Left lobe of liver (tissue), 2 donors: ENCODE data around the gene CSHL1. TPM values are rescaled to one million over a fixed set of nuclear protein-coding genes. Genes with fewer than 3 reads are reported as not detected.

ENCODE experiments used
- ATAC-seq: fragments of 200-7000 bp; cut with Tn5 transposase; one replicate; pipeline ENCODE4 v1.9.1; 2020; ENCODE audit warnings: mild to moderate bottlenecking, moderate library complexity
- DNase-seq: peaks from one replicate; pipeline ENCODE4 v3.0.0-alpha.2; 2020; ENCODE audit warnings: low spot score
- total RNA-seq: library from RNA; stranded (reverse); gene quantifications from one replicate; pipeline ENCODE4 v1.2.1, GENCODE V29; 2021
- donor health status: DM: no; HTN: no; CAD: no; lungs with moderate emphysema.
- donor health status: DM: no; HTN: yes; CAD: no.

Gene CSHL1
- total RNA-seq = not detected

DNA sequence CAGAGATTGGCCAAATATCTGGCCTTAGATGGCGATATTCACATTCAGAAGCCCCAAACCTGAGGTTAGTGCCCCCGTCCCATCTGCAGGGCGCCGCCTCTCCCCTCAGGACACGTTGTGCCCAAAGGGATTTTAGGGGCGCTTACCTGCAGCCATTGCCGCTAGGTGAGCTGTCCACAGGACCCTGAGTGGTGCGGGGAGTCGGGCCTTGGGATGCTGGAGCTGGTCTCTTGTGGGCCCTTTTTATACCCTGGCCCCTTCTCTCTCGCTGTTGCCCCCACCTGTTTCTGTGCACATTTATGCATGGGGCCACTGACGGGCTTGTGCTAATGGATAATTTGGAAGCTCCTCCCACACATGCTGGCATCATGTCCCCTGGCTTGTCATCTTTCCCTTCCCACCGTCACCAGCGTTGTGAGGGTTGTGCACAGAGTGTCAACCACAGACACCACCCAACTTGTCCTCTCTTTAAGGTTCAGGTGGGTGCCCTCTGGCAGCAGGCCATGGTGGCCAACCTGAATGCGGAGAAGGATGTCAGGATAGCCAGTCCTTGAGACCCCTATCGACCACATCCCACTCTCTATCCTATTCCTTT is at the start of gene CSHL1:
Gene CSHL1 (minus strand): TSS at position 218 of the 595 bp plus-strand sequence. CDS start 62 bp downstream, at position 156.
- DNase-seq (no peak), ATAC-seq (no peak)

DNA sequence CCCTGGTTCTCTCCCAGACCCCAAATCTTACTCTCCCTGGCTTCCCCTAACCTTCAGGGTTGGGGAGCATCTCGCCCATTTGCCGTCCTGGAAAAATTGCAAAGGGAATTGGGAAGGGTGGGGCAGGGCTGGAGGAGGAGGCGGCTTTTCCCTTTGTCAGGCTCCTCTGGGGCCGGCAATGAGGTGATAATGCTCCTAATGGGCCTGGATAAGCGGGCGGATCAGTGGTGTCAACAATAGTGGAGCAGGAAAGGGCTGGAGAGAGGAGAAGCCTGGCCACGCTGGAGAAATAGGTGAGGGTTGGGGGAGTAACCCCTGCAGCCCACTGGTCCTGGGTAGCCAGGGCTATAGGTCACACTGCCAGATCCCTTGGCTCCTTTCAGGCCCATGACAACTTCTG is 49.4 kb upstream of the CSHL1 start:
- DNase-seq = no peak
- ATAC-seq = no peak

DNA sequence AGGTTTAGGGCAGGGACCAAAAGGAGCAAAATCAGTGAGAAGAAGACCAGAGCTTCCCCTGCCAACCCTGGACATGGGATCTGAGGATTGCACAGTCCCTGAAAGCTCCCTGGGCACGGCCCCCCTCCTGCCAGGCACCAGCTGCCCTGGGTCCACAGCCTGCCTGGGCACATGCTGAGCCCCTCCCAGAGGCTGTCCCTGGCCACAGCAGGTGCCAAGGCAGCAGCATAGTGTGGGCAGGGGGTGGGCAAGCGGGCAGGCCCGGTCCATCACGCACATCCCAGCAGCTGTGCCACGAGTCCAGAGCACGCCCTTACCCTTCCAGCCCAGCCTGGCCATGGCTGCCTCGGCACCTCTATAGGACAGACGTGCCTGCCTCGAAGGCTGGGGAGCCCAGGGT is 48.9 kb upstream of the CSHL1 start:
- ATAC-seq = no peak
- DNase-seq = no peak

DNA sequence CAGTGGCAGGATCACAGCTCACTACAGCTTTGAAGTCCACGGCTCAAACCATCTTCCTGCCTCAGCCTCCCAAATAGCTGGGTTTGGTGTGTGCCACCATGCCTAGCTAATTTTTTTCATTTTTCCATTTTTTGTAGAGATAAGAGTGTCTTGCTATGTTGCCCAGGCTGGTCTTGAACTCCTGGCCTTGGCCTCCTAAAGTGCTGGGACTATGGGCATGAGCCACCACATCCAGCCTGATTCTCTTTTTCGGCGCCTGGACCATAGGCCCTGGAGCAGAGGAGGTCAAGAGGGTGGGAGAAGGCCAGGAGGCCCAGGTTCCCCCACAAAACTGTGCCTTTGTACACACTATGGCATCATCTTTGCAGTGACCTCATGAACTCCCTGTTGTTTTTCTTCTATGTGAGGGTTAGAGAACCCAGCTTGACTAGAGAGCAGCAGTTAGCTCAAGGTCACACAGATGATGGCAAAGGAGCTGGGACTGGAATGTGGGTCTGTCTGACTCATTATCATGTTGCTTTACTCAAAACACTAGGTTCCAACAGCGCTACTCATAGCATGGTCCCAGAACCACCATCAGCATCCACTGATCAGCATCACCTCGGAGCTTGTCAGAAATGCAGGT is 45.4 kb upstream of the CSHL1 start:
- no peak for ATAC-seq
- no peak for DNase-seq

DNA sequence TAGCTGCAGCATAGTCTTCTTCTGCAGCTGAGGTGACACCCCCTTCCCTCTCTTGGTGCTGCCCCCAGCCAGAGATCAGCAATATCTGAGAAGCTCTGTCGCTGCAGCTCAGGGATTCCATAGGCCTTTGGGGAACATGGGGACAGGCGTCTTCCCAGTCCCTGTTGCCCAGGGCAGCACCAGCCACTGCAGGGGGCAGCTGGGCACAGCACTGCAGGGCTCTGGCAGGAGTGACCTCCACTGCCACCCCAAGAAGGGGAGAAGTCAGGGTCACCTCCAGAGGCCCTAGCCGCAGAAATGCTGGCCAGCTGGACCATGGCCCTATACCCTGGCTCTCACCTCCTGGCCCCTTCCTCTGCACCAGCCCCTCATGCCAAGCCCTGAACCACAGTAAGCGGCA is 44.7 kb upstream of the CSHL1 start:
- DNase-seq (no peak), ATAC-seq (no peak)

DNA sequence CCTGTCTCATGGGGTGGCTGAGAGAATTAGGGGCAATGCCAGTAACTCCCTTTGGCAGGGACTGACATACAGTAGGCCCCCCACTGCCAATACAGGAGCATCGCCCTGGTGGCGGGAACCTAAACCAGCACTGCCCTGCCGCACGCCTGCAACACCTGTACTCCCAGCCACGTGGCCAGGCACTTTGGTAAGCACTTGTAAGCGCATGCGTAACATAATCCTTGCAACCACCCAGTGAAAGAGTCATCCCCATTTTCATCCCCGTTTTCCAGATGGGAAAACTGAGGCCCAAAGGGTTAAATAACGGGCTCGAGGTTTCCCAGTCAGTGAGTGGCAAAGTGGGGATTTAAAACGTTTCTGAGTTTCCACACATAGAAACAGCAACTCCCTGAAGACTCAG is 44.2 kb upstream of the CSHL1 start:
- DNase-seq = no peak
- no peak for ATAC-seq

DNA sequence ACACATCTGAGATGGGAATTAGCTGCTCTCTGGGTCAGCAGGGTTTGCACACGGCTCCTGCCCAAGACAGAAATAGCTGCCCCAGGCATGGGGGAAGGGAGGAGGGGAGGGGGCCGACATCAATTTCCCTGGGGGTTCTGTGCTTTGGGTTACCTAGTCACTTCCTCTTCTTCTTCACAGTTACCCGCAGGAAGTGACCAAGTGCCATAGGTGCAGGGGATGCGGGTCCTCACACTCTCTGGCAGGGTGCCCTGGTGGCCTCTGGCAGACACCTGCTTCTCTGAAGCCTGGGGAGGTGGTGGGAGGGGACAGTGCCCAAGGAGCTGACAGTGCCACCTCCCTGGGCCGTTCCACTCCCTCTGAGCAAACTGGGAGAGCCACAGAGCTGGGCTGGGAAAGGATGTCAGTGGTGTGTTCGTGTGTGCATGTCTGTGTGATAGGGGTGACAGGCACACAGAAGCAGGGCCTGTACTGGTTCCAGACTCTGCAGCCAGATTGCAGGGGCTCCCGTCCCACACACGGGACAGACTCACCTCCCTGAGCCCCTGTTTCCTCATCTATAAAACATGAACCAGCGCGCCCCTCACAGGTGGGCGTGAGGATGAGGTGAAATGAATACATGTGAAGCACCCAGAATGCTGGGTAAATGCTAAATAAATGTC is 43.5 kb upstream of the CSHL1 start:
- no peak for DNase-seq
- no peak for ATAC-seq

DNA sequence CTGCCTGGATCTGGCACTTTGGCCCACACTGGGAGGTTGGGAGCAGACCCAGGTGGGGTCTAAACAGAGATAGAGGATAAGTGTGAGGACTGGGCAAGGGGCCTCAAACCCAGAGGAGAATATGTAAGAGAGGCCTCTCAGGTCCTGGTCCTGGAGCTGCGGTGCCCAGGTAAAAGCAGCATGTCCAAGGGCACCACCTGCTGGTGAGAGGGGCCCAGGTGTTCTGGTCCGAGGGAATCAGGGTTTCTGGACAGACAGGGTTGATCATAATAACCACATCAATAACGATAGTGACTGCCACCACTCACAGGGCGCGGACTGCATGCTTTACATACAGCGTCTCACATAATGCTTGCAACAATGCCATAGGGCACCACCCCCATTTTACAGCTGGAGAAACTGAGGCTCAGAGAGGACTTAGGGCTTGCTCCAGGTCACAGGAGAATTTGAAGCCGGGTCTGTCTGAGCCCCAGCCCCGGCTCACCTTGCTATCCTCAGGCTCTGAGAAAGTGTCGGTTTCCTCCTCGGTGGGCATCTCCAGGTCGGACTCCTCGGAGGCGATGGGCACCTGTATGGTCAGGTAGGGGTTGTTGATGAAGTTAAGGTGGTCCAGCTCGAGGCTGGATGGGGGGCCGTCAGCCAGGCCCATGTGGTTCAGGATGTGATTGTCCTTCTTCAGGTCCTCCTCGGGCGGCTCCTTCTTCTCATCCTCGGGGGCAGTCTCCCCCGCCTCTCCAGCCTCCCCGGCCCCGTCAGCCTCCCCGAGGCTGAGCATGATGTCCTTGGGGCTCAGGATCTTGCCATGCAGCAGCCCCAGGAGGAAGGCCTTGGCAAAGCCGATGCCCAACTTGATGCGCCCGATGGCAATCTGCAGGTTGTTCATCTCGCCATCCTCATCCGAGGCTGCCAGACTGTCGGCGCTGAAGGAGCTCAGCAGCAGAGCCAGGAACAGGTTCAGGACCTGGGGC is 40.2 kb upstream of the CSHL1 start:
- DNase-seq = peak; percentile 60

DNA sequence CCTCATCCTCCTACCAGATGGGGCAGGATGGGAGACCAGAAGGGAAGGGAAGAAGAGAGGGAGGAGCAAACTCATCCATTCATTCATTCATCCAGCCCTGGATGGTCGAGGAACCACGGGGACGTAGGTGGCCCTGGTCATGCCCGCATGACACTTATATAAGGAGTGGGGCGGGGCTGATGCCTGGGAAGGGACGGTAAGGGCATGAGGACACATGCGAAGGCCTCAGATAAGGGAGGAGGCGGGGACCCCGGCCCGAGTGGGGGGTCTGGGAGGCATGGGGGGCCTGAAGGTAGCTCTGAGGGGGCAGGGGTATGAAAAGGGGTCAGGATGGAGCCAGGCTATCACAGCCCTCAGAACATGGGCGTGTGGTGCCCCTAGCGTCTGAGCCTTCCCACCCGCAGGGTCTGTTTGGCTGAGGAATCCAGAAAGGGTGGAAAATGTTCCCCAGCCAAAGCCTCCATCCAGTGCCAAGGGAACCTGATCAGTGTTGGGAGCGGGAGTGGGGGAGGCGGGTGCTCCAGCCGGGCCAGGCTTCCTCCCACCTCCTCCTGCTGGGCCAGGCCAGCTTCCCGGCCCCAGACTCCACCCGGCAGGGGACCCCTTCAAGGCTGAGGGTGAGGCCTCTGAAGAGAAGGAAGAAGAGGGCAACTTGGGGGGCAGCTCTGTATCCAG is 38.7 kb upstream of the CSHL1 start:
- DNase-seq = no peak
- no peak for ATAC-seq

More for the DNA sequence above, 40.2 kb upstream of the CSHL1 start:
- ATAC-seq = peak; percentile 81

DNA sequence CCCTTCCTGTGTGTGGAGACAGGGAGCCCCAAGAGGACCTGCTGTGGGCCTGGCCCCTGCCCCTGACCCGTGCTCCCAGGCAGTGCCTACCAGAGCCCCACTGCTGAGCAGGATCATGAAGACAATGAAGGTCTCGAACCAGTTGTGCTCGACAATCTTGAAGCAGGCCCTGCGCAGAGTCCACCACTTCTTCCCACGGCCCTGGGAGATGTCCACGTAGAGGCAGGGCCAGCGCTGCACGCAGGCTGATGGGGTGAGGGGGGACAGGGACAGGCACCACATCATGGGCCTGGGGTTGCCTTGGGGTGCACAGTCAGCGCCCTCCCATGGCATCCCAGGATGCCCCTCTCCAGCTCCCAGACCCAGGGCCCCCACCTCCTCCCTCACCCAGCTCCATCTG is 37.5 kb upstream of the CSHL1 start:
- DNase-seq (no peak), ATAC-seq (no peak)

DNA sequence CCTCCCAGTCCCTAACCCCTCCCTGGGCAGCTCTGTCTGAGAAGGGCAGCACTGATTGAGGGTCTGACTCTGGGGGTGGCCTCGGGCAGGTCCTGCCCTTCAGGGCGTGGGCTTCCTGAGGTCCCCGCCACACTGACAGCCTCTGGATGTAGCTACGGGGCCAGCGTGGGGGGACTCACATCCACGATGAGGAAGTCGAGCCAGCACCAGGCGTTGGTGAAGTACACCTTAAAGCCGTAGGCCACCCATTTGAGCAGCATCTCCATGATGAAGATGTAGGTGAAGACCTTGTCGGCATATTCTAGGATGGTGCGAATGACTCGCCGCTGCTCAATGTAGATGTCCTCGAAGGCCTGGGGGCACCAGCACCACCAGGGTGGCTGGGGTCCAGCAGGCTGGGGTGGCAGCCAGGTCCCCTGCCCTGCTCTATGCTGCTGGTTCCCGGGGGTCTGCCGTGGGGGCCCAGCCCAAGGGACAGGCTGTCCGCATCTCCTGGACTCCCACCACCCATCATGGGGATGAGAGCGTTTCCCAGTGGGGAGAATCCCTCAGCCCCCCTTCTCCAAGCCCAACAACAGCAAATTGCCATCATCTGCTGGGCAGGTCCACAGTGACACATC is 36.8 kb upstream of the CSHL1 start:
- DNase-seq (no peak), ATAC-seq (no peak)

DNA sequence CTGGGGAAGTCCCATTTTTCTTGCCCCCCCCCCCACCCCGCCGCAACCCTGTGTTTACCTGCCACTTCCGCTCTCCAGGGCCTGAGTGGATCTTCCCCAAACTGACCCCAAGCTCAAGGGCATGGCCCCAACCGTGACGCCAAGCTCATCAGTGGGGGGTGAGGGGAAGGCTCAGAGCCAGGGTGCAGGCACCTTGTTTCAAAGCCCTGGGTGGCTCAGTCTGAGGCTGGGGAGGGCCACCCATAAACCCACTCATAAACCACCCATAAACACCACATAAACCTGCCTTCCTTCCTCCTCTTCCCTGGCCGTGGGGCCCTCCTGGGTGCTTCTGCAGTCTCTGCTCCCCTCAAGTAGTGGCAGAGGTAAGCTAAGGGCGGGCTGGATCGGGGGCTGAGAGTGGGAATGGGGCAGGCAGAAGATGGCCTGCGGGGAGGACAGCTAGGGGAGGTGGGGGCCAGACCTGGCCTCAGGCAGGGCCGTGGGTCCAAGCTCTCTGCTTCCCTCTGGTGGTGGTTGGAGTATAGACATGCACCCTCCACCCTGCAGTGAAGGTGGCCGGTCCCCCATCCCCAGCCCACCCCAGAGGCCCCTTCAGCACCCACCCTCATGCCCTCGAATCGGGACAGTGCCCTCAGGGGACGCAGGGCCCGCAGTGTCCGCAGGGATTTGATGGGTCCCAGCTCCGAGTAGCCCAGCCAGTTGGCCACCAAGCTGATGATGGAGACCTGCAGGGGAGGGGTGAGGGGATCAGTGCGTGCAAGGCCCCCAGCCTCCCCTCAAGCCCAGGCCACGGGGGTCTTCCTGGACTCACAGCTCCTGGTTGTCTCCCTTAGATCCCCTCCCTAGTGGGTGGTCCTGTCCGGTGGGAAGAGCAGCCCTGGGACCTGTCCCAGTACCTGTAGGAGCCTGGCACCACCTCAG is 35.6 kb upstream of the CSHL1 start:
- DNase-seq (no peak), ATAC-seq (peak; percentile 83)

DNA sequence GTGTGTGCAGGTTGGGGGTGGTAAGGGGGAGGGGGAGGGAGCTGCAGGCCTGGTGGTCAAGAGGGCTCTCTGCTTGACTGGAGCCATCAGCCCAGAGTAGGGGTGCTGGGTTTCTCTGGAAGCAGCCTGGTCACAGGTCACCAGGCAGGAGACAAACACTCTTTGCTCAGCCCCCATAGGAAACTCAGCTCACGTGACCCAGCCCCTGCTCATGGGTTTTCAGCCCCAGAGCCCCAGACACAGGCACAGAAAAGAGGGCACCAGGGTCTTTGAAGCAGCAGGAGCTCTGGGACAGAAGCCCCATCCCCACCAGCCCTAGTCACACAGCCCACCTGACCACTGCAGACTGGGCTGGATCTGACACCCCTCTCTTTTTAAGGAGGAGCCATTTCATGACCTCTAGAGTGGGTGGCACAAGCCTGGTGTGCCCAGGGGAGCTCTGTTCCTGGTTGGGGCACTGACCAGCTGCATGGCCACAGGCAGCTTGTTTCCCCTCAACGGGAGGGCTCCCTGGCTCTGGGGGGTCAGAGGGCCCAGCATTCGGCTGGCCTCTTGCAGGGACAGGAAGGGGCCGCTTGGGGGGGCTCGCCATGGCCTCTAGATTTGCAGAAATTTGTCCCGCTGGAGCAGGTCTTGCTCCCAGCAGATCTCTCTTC is 34.9 kb upstream of the CSHL1 start:
- DNase-seq = no peak
- ATAC-seq = no peak

DNA sequence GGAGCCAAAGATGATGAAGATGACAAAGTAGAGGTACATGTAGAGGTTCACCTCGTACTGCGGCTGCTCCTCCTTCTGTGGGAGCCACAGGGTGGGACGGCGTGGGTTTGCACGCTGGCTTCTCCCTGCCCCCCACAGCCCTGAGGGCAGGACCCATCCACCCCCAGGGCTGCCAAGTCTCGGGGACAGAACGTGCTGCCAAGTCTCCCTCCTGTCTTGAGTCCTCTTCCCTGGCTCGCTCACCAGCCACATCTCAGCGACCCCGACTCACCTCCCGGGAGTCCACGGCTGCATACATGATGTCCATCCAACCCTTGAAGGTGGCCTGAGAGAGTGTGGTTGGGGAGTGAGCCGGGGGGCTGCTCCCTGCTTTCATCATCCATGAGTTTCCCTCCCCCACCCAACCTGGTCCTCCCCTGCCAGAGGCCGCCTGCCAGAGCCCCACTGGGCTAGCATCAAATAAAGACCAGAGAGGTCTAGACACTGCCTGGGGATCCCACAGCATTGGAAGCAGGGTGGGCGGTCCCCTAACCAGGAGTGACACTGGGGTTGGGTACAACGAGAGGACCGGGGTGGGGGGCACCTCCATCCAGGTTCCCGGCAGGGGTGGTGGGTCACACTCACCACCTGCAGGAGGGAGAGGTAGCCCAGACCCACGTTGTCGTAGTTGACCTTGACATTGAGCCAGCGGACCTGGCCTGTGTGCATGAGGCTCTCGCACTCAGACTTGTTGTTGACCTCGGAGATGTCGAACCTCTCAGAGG is 33.9 kb upstream of the CSHL1 start:
- ATAC-seq (no peak), DNase-seq (no peak)

DNA sequence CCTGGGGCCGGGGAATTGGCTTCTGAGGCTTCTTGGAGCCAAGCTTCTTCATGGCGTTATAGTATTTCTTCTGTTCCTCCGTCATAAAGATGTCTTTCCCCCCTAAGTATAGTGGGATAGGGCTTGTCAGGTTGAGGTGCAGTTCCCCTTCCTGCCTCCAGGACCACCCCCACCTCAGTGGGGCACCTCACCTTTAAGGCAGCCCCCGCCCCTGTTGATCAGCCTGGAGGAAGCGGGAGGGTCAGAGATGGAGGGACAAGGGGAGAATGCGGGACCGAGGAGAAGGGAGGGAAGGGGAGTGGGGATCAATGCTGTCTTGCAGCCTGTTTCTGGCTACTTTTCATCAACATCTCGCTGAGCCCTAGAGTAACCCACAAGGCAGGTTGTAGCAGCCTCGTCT is 32.7 kb upstream of the CSHL1 start:
- ATAC-seq (no peak), DNase-seq (no peak)

DNA sequence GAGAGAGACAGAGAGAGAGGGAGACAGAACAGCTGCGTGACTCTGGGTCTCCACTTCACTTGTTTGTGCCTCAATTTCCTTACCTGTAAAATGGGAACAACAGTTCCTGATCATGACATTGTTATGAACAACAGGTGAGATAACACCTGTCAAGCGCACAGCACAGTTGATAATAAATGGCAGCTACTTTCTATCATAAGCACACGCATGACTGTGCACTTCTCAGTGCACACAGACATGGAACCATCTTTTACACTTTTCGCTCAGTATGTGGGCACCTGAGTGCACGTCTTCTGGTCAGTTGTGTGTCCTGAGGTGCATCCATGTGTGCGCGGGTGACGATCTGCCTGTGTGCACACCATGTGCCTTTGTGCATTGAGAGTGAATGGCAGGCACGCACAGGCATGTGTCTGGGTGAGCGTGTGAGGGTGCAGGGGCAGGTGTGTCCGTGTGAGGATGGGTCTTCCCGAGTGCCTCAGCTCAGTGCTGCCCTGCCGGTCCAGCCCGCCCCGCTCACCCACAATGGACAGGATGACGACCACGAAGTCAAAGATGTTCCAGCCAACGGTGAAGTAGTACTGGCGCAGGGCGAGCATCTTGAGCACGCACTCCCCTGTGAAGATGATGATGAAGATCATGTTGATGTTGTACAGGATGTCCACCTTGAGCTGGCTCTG is 31.4 kb upstream of the CSHL1 start:
- DNase-seq = no peak
- no peak for ATAC-seq

DNA sequence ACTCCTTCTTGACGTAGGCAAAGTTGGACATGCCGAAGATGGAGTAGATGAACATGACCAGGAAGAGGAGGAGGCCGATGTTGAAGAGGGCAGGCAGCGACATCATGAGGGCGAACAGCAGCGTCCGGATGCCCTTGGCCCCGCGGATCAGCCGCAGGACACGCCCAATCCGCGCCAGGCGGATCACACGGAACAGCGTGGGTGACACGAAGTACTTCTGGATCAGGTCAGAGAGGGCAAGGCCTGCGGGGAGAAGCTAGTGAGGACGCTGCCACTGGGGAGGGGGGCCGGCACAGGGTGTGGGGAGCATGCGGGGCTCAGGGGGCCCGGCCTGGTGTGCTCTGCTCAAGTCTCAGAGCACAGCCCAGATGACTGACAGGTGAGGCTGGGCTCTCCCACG is 30.7 kb upstream of the CSHL1 start:
- no peak for ATAC-seq
- DNase-seq = no peak
